GM10266 (cell line): ENCODE data around the gene SORL1.

Experiments
- DNase-seq: peaks from one replicate; pipeline ENCODE4 v3.0.0; 2012; ENCODE audit errors: extremely low spot score
- CTCF ChIP-seq: IDR thresholded peaks from 2 replicates; pipeline ENCODE4 v1.5.1; 2012; ENCODE audit warnings: mild to moderate bottlenecking, low read depth; ENCODE audit not compliant: control insufficient read depth, insufficient read depth; ENCODE audit errors: missing control alignments

Gene SORL1

GRCh38 chr11:121547574-121547973 is 95.5 kb downstream of the SORL1 start:
- no peak for DNase-seq
- TF ChIP-seq CTCF: no peak

- no peak for DNase-seq
- TF ChIP-seq CTCF: no peak
Measured at GRCh38 chr11:121550247-121551030, 98.3 kb downstream of the SORL1 start.

GRCh38 chr11:121551463-121551862 is 99.3 kb downstream of the SORL1 start:
- DNase-seq: no peak
- TF ChIP-seq CTCF: no peak

GRCh38 chr11:121552154-121552553 is 100.0 kb downstream of the SORL1 start:
- no peak for TF ChIP-seq CTCF
- no peak for DNase-seq

GRCh38 chr11:121552644-121553043 is 100.5 kb downstream of the SORL1 start:
- no peak for TF ChIP-seq CTCF
- DNase-seq: no peak

GRCh38 chr11:121553389-121553788 is 101.3 kb downstream of the SORL1 start:
- TF ChIP-seq CTCF: no peak
- no peak for DNase-seq

GRCh38 chr11:121553806-121554205 is 101.7 kb downstream of the SORL1 start:
- TF ChIP-seq CTCF: no peak
- no peak for DNase-seq
